ENCODE results near the gene SERTAD1.
"Not testable (repeated sequence)": the region's sequence is repeated elsewhere in the genome, so short reads cannot be mapped to it uniquely, and the experiment has no call there.

Gene SERTAD1

GRCh38 chr19:40452016-40452415 is 26.2 kb upstream of the SERTAD1 start:
- DNase-seq (ENCODE audit: low spot score) = no peak

DNA sequence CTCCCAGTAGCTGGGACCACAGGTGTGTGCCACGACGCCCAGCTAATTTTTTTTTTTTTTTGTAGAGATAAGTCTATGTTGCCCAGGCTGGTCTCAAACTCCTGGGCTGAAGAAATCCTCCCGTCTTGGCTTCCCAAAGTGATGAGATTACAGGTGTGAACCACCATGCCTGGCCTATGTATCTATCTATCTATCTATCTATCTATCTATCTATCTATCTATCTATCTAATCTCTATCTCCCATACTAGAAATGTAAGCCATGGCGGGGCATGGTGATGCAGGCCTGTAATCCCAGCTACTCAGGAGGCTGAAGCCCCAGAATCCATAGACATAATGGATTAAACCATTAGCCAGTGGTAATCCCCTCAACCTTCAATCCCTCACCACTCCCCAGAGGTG is 24.9 kb upstream of the SERTAD1 start:
- DNase-seq (ENCODE audit: low spot score) = no peak

- no peak for DNase-seq (ENCODE audit: low spot score)
These were observed 23.7 kb upstream of the SERTAD1 start for GRCh38 chr19:40449506-40449905.

DNA sequence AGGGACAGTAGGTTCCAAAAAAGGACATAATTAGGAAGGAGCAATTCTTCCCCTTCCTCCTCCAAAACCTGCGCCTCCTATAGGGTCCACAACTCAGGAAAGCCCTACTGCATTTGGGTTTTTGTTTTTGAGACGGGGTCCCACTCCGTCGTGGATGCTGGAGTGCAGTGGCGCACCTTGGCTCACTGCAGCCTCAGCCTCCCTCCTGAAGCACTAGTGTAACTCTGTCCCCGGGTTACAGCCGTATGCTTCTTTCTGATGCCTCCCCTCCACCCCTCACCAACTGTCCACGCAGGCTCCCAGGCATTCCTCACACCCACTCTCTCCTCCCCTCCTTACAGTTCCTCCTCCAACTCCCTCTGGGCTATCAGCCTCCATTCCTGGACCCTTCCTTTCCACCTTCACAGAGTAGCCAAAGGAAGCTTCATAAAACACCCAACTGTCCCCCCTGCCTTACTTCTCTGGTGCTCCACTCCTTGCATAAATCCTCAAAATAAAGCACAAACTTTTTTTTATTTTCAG is 20.5 kb upstream of the SERTAD1 start:
- no peak for DNase-seq (ENCODE audit: low spot score)

- no peak for DNase-seq (ENCODE audit: low spot score)
These were observed 20.0 kb upstream of the SERTAD1 start for GRCh38 chr19:40445780-40446262.

DNA sequence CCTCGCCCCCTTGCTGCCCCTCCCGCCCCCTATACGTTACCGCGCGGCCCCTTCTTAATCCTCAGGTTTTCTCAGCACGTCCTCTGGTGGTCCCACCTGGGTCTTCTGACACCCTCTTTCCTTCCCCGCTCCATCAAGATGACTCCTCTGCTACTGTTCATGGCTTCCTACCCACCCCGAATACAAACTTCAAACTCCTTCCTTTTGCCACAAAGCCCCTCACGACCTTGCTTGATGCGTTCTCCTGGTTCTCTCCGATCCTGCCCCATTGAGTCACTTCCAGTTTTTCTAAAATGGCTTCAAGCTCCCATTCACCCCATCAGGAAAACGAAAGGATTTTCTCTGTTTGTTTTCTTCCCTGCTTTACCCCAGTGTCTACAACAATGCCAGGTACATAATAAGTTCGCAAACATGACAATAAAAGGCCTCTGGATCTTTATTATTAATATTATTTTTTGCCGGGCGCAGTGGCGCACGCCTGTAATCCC is 19.1 kb upstream of the SERTAD1 start:
- DNase-seq (ENCODE audit: low spot score) = no peak

DNA sequence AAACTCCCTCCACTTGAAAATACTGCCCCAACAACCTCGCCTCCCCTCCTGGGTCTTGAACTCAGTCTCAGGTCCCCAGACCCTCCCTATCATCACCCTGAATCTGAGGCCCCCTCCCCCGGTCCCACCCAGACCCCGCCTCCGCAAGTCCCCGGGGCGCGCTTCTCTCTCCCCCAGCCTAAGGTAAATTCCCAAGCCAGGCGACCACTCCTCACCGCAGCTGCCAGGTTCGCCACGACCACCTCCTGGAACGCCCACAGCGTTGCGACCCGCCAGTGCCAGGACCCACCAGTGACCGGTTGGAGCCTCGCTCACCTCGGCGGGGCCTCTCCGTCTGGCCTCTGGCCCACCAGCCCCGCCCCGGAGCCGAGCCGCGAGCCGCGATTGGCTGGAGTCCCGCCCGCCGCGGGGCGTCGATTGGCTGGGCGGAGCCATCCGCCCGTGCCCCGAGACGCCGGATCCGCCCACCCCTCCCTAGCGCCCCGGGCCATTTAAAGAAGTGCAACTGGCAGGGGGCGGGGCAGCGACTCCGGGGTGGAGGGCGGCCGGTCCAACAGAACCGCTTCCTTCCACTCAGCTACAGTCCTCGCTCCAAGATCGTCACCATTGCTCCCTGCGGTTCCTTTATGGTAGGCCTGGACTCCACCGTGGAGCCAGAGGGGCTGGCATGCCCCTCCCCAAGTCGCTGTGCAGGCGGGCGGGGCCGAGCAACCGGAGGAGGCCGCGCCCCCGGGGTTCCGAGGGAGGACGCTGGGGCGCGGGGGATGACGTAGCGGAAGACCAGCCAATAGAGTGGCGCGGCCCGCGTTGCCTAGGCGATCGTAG is 18.4 kb upstream of the SERTAD1 start, which contains the start of gene SERTAD3:
Gene SERTAD3, minus strand, starts transcription at position 336 of the 825 bp plus-strand sequence. CDS start 2,255 bp downstream, outside the sequence.
- DNase-seq (ENCODE audit: low spot score) = peak; percentile 93

DNA sequence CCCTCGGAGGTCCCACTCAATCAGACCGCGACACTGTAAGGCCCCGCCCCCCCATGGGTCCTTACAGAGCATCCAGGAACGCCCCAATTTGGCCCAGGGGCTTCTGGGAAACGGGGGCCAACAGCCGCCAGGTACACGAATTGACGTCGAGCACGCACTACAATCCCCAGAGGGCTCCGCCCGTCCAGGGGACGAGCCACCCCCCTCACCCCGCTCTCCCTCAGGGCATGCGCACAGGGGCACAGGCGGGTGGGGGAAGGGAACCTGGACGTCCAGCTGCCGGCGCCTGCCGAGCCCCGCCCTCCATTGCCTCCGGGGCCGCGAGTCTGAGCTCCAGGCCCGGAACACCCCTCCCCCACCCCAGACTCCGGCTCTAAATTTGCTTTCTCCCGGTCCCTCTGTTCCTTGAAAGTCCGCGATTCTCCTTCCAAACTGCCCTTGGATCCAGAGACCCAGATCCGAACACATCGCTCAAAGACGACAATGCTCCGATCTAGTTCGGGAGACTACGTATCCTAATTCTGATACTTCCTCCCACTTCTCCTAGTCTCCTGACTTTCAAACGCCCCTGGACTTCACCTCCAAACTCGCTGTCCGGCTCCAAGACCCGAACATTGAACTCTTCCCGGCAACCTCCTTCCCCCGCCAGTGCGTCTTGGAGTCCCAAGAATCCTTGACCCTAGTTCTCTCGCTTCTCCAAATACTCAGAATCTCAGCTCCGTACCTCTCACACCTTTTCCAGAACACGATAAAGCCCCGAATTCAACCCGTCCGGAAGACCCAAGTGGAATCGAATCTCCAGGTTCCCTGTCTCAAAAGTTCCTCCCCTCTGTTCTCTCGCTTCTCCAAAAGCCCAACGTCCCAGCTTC is 17.6 kb upstream of the SERTAD1 start:
- DNase-seq (ENCODE audit: low spot score) = peak; percentile 100

- no peak for DNase-seq (ENCODE audit: low spot score)
These were observed 16.7 kb upstream of the SERTAD1 start for GRCh38 chr19:40442328-40443130.

DNA sequence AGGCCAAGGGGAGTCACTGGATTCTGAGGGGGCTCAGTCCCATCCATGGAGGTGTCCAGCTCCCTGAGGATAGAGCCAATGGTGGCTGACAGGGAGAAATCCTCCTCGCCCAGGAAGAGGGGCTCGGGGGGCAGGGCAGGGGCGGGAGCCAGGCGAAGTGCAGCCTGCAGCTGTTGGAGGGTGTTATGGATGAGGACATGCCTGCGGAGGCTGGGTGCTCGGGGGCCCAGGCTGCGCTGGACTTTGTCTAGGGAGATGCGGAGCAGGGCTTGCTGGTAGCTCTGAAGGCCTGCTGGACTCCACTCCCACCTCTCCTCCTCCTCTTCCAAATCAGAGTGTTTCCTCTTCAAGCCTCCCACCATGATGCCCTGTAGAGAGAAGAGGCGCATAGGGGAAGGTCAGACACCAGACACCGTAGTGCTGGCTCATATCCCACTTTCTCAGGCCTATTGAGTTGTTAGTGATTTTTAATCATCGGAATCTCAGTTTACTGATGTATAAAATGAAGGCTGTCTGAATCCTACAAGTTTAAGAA is 16.0 kb upstream of the SERTAD1 start:
- DNase-seq (ENCODE audit: low spot score) = no peak

DNA sequence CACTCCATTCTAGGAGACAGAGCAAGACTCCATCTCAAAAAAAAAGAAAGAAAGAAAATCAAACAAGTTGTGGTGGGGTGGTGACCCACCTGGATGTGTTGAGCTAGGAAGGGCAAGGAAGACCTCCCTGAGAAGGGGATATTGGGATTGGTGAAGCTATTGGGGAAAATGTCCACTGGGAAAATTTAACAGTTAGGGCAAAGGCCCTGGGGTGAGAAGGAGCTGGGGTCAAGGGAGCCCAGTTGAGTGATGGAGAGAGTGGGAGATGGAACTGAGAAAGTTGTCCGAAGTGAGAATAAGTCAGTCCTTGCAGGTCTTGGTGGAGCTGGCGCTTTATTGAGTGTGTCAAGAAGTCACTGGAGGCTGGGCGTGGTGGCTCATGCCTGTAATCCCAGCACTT is 12.5 kb upstream of the SERTAD1 start:
- DNase-seq (ENCODE audit: low spot score) = no peak

GRCh38 chr19:40433391-40434216 is 7.8 kb upstream of the SERTAD1 start:
- DNase-seq (ENCODE audit: low spot score) = peak; percentile 84

DNA sequence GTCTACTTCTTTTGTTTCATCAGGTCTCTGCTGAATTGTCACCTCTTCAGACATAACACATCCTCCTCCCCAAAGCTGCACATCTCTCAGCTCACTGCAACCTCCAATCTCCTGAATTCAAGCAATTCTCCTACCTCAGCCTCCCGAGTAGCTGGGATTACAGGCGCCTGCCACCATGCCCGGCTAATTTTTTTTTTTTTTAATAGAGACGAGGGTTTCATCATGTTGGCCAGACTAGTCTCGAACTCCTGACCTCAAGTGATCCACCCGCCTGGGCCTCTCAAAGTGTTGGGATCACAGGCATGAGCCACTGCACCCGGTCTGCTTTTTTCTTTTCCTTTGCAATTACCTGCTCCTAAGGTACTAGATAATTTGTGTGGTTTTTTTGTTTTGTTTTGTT is 7.0 kb upstream of the SERTAD1 start:
- DNase-seq (ENCODE audit: low spot score) = not testable (repeated sequence)

GRCh38 chr19:40431698-40432097 is 5.9 kb upstream of the SERTAD1 start:
- DNase-seq (ENCODE audit: low spot score) = no peak

DNA sequence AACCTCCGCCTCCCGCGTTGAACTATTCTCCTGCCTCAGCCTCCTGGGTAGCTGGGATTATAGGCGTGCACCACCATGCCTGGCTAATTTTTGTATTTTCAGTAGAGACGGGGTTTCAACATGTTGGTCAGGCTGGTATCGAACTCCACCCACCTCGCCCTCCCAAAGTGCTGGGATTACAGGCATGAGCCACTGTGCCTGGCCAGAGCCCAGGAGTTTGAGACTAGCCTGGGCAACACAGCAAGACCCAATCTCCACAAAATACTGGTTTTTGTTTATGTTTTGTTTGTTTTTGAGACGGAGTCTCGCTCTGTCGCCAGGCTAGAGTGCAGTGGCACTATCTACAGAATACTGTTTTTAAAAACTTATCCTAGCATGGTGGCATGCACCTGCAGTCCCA is 4.5 kb upstream of the SERTAD1 start:
- DNase-seq (ENCODE audit: low spot score) = not testable (repeated sequence)

GRCh38 chr19:40428197-40428596 is 2.4 kb upstream of the SERTAD1 start:
- DNase-seq (ENCODE audit: low spot score) = not testable (repeated sequence)

- DNase-seq (ENCODE audit: low spot score) = peak; percentile 72
These were observed 949 bp downstream of the SERTAD1 start for GRCh38 chr19:40424637-40425449.

GRCh38 chr19:40423938-40424337 is 1.9 kb downstream of the SERTAD1 start:
- DNase-seq (ENCODE audit: low spot score) = no peak
